PC-3 (cell line): ENCODE data around the gene BCAR3.

Experiments used
- CTCF ChIP-seq: fragments of 300-600 bp; sonication (generic); conservative IDR thresholded peaks from 2 replicates; pipeline ENCODE4 v1.5.1; 2017; ENCODE audit warnings: antibody characterized with exemption, low read depth, mild to moderate bottlenecking, low read length
- EZH2 ChIP-seq: fragments of 300-600 bp; sonication (generic); IDR thresholded peaks from one replicate; pipeline ENCODE4 v1.6.1; 2017; ENCODE audit warnings: antibody characterized with exemption, mild to moderate bottlenecking, low read length; ENCODE audit not compliant: unreplicated experiment

- TF ChIP-seq EZH2 (no peak), CTCF (no peak)
Measured at GRCh38 chr1:93521618-93522017, 160.0 kb downstream of the BCAR3 start.
